ENCODE measurements around the gene PRPS1L1. TPM values are rescaled to one million over a fixed set of nuclear protein-coding genes. Genes with fewer than 3 reads are reported as not detected.

PRPS1L1 gene
- total RNA-seq, 1 donor from 2014 or later, result not detected

DNA sequence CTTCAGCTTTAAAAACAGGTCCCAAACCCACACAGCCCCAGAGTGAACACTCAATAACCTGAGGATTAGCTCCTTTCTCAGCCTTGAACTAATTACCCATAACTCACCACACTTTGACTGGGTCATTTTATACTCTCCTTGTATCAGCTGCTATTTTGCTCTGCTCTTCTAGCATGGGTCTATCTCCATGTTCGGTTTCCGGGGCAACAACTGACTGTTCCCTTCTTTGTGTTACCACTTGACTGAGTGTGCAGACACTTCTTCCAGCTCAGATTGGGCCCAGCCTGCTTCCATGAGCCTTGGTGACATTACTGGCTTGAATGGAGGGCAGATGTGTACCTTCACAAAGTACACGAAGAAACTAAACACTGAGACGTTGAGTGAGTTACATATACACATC lies 31.5 kb upstream of the PRPS1L1 start:
- TF ChIP-seq, protein P1, sequence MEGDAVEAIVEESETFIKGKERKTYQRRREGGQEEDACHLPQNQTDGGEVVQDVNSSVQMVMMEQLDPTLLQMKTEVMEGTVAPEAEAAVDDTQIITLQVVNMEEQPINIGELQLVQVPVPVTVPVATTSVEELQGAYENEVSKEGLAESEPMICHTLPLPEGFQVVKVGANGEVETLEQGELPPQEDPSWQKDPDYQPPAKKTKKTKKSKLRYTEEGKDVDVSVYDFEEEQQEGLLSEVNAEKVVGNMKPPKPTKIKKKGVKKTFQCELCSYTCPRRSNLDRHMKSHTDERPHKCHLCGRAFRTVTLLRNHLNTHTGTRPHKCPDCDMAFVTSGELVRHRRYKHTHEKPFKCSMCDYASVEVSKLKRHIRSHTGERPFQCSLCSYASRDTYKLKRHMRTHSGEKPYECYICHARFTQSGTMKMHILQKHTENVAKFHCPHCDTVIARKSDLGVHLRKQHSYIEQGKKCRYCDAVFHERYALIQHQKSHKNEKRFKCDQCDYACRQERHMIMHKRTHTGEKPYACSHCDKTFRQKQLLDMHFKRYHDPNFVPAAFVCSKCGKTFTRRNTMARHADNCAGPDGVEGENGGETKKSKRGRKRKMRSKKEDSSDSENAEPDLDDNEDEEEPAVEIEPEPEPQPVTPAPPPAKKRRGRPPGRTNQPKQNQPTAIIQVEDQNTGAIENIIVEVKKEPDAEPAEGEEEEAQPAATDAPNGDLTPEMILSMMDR (IDR thresholded peaks at IDR 0.05; ENCODE audit: insufficient read depth, low read length, severe bottlenecking), result no peak
- H3K4me3 ChIP-seq (ENCODE audit: low read depth, low read length), result no peak overlapping the region
- no peaks in the 10 kb centered on the region for H3K27me3 ChIP-seq (ENCODE audit: control insufficient read depth, insufficient read depth, low read length)
- DNase-seq (ENCODE audit: low read depth), result no peak
- H3K36me3 ChIP-seq (ENCODE audit: control insufficient read depth, insufficient read depth, low read length), result no peaks in the 10 kb centered on the region
- peak; percentile 7 for FAIRE-seq

DNA sequence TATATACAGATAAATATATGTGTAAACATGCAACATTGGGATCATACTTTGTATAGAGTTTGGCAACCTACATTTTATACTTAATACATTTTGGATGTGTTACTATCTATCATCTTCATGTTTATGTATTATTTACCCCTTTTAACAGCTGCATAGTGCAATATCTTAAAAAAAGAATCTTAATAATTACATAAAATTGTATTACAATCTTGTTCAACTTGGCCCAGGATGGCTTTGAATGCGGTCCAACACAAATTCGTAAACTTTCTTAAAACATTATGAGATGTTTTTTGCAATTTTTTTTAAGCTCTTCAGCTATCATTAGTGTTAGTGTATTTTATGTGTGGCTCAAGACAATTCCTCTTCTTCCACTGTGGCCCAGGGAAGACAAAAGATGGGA lies 26.3 kb upstream of the PRPS1L1 start:
- DNase-seq (ENCODE audit: low read depth), result no peak
- H3K4me3 ChIP-seq (ENCODE audit: low read depth, low read length), result no peak overlapping the region
- H3K27me3 ChIP-seq (ENCODE audit: control insufficient read depth, insufficient read depth, low read length), result no peaks in the 10 kb centered on the region
- H3K36me3 ChIP-seq (ENCODE audit: control insufficient read depth, insufficient read depth, low read length), result no peaks in the 10 kb centered on the region
- TF ChIP-seq, protein P1 (IDR thresholded peaks at IDR 0.05; ENCODE audit: insufficient read depth, low read length, severe bottlenecking), result no peak
- no peak for FAIRE-seq

DNA sequence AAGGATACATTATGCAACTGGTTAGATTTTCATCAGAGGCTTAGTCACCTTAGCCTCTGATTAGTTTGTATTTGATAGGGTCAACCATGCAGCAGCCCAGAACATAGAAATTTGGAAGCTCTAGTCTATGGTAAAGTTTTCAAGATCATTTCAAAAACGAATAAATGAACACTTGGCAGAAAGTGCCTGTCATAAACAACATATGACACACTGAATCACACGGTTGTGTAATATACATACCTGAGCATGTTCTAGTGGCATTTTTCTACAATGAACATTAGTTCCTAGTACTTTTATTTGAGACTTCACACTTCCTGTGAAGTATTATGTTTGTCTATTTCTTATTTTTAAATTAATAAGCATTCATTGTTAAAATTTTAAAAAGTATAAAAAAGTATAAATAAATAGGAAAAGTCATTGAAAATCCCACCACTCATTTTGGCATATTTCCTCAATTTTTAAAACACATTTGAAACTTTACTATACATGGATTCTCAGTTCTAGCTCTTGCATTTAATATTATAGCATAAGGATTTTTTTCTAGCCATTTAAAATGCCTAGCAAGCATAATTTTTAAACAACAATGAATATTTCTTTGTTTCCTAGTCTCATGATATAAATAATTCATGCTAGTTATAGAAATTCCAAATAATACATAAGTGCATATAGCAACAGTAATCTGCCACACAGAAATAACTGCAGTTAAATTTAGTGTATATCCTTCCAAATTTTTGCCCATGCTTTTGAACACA lies 25.7 kb upstream of the PRPS1L1 start:
- Histone ChIP-seq H3K27me3 (ENCODE audit: control insufficient read depth, insufficient read depth, low read length) (no peaks in the 10 kb centered on the region), H3K4me3 (ENCODE audit: low read depth, low read length) (no peak overlapping the region), H3K36me3 (ENCODE audit: control insufficient read depth, insufficient read depth, low read length) (no peaks in the 10 kb centered on the region)
- FAIRE-seq (no peak), DNase-seq (ENCODE audit: low read depth) (peak; percentile 80)
- TF ChIP-seq, protein P1 (IDR thresholded peaks at IDR 0.05; ENCODE audit: insufficient read depth, low read length, severe bottlenecking), result no peak

DNA sequence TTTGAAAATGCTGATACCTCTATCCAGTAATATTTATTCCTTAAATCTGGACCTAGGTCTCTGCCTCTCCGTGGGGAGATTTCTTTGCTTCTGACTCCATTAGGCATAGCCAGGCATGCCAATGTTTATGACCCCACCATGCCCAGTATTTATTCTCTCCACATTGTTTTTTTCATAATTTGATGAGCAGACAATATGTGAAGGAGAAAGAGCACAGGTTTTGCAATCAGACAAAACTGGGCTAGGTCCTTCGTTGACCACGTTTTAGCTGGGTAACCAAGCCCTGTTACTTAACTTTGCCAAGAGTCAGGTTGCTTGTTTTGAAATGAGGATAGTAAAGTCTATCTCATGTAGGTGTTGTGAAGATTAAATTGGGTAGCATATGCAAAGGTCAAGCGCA lies 21.6 kb upstream of the PRPS1L1 start:
- H3K4me3 ChIP-seq (ENCODE audit: low read depth, low read length), result no peak overlapping the region

DNA sequence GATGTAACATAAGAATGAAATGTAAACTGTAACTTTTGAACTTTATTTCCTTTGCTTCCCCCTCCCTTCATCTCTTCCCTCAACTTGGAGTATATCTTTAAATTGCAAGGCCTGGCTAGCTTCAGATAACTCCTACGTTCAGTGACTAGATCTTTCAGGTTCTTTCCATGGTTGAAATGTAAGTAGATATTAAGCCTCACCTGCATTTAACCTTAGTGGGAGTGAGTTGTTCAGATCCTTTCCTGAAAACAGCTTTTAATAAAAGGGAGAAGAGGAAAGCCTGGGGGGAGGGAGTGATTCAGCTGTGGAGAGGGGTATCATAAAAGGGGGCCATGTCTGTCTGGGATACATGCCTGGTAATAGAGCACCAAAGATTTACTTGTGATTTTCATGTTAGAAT lies 19.0 kb upstream of the PRPS1L1 start:
- Histone ChIP-seq H3K27me3 (ENCODE audit: control insufficient read depth, insufficient read depth, low read length) (no peaks in the 10 kb centered on the region), H3K36me3 (ENCODE audit: control insufficient read depth, insufficient read depth, low read length) (no peaks in the 10 kb centered on the region), H3K4me3 (ENCODE audit: low read depth, low read length) (no peak overlapping the region)
- TF ChIP-seq, protein P1 (IDR thresholded peaks at IDR 0.05; ENCODE audit: insufficient read depth, low read length, severe bottlenecking), result no peak
- DNase-seq (ENCODE audit: low read depth) (no peak), FAIRE-seq (no peak)

More for the DNA sequence above, 21.6 kb upstream of the PRPS1L1 start:
- no peaks in the 10 kb centered on the region for H3K27me3 ChIP-seq (ENCODE audit: control insufficient read depth, insufficient read depth, low read length)
- DNase-seq (ENCODE audit: low read depth) (no peak), FAIRE-seq (no peak)
- no peaks in the 10 kb centered on the region for H3K36me3 ChIP-seq (ENCODE audit: control insufficient read depth, insufficient read depth, low read length)
- TF ChIP-seq, protein P1 (IDR thresholded peaks at IDR 0.05; ENCODE audit: insufficient read depth, low read length, severe bottlenecking), result no peak

DNA sequence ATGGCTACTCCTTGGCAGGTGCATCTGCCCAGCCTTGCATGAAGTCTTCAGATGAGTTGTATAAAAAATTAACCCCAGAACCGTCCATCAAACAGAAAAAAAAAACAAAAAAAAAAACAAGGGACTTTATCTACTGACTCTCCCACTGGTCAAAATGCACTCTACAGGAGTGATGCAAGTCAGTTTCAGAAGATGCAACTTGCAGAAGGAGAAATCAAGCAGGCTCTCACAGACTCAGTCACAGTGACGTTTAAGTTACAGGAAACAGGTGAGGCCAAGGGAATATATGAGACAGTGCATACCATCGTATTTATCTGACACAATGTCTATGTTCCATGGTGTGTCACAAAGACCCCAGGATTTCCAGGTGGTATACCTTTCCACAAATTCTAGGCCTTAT lies 17.5 kb upstream of the PRPS1L1 start:
- Histone ChIP-seq H3K4me3 (ENCODE audit: low read depth, low read length) (no peak overlapping the region), H3K27me3 (ENCODE audit: control insufficient read depth, insufficient read depth, low read length) (no peaks in the 10 kb centered on the region), H3K36me3 (ENCODE audit: control insufficient read depth, insufficient read depth, low read length) (no peaks in the 10 kb centered on the region)
- no peak for FAIRE-seq
- DNase-seq (ENCODE audit: low read depth), result no peak
- TF ChIP-seq, protein P1 (IDR thresholded peaks at IDR 0.05; ENCODE audit: insufficient read depth, low read length, severe bottlenecking), result no peak
